Immature natural killer cell (primary cell): Measurements from ENCODE around the gene TREML2. TPM values are rescaled to one million over a fixed set of nuclear protein-coding genes. Genes with fewer than 3 reads are reported as not detected.
"Not testable (repeated sequence)": the region's sequence is repeated elsewhere in the genome, so short reads cannot be mapped to it uniquely, and the experiment has no call there.

Source experiments
- DNase-seq, 3 donors: peaks; one replicate each; pipeline ENCODE4 v3.0.0; 2022; ENCODE audit warnings: mixed read lengths in 1 of 3
- H3K27ac Mint-ChIP-seq, 6 donors: one replicate each; pipeline ENCODE4 v1.8.0; 2020; ENCODE audit warnings: mixed read lengths in 6 of 6, mild to moderate bottlenecking in 5 of 6, inconsistent platforms in 4 of 6, moderate library complexity in 3 of 6
- H3K27me3 Mint-ChIP-seq, 3 donors: one replicate each; pipeline ENCODE4 v1.8.0; 2020 to 2021; ENCODE audit warnings: low read depth in 3 of 3, mild to moderate bottlenecking in 3 of 3, mixed read lengths in 3 of 3, moderate library complexity in 3 of 3, inconsistent platforms in 1 of 3
- H3K36me3 Mint-ChIP-seq, 3 donors: one replicate each; pipeline ENCODE4 v1.8.0; 2020; ENCODE audit warnings: mixed read lengths in 3 of 3, inconsistent platforms in 2 of 3, mild to moderate bottlenecking in 2 of 3
- H3K4me1 Mint-ChIP-seq, 2 donors: one replicate each; pipeline ENCODE4 v1.8.0; 2020; ENCODE audit warnings: inconsistent platforms in 2 of 2, mild to moderate bottlenecking in 2 of 2, mixed read lengths in 2 of 2, moderate library complexity in 1 of 2
- H3K4me3 Mint-ChIP-seq, 5 donors: one replicate each; pipeline ENCODE4 v1.8.0; 2020; ENCODE audit warnings: mild to moderate bottlenecking in 5 of 5, mixed read lengths in 5 of 5, inconsistent platforms in 3 of 5, moderate library complexity in 3 of 5
- H3K9me3 Mint-ChIP-seq, 6 donors: one replicate each; pipeline ENCODE4 v1.8.0; 2020; ENCODE audit warnings: mild to moderate bottlenecking in 6 of 6, mixed read lengths in 6 of 6, inconsistent platforms in 4 of 6, moderate library complexity in 3 of 6
- polyA plus RNA-seq, 3 donors: library from polyadenylated mRNA; unstranded; fragments of 300-500 nt; fragmentation: Illumina TruSeq; gene quantifications; one replicate each; pipeline ENCODE4 v1.2.3, GENCODE V29; 2021

Gene TREML2
- polyA plus RNA-seq, 3 donors from 2014 or later: 0.89 to 1.2 TPM; not detected in 1

DNA sequence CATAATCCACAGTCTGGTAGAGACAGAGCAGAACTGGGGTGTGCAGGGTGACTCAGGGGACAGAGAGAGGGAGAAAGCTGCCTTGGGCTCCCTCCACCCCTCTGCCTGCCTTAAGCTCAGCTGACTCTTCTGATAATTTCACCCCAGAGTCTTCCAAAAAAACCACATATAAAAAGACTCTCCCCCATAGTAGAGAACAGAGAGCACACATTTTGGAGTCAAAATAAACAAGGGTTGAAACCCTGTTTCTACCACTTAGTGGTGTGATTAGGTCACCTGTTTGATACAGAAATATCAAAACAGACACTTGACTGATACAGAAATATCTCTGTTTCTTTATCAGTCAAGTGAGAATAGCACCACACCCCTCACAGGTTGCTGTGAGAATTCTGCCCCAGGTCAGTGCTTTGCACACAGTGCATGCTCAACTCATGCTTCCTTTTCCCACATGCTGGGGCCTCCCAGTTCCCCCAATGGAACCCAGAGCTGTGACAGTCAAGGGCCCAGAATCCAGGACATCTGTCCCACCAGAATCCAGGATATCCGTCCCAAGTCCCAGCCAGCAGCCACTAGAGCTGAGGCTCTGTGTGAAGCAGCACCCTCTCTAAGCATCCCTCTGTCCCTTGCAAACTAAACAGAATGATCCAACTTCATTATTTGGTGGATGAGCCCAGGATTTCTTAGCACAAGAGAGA lies 1.2 kb downstream of the TREML2 start:
- Mint-ChIP-seq H3K4me1 (peaks cover 48 to 73% of the 10 kb centered on the region in 2 donors), H3K27me3 (peaks cover 0 to 6% (median 5%) of the 10 kb centered on the region in 3 donors), H3K9me3 (no peaks in the 10 kb centered on the region), H3K36me3 (peaks cover 0 to 14% (median 3%) of the 10 kb centered on the region in 3 donors), H3K4me3 (peak overlapping the region; percentile 64 to 84 (median 73)), H3K27ac (peak overlapping the region; percentile 91 to 98 (median 98))
- peak; percentile 7 to 32 (median 32) for DNase-seq

DNA sequence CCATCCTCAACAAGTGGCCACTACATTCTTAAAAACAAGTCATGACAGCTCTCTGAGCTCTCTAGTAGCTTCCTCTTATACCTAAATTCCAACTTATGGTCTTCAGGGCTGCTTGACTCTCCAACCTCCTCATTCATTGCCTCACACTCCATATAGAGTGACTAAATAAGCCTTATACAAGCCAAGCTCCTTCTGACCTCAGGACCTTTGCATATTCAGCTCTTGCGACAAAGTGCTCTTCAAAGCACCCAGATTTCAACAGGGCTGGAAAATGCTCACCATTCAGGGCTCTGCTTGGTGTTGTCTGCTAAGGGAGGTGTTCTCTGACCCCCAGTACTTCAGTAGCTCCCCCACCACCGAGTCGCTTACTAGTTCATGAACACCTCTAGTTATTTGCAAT lies 3.7 kb downstream of the TREML2 start:
- no peak overlapping the region for H3K4me3 Mint-ChIP-seq
- H3K27ac Mint-ChIP-seq: peak overlapping the region in 5 of 6 donors; percentile 4 to 57 (median 30)
- H3K27me3 Mint-ChIP-seq: peaks cover 0 to 5% (median 2%) of the 10 kb centered on the region in 3 donors
- peaks cover 0 to 17% (median 4%) of the 10 kb centered on the region in 3 donors for H3K36me3 Mint-ChIP-seq
- no peaks in the 10 kb centered on the region for H3K9me3 Mint-ChIP-seq
- peaks cover 40 to 51% of the 10 kb centered on the region in 2 donors for H3K4me1 Mint-ChIP-seq
- no peak for DNase-seq

DNA sequence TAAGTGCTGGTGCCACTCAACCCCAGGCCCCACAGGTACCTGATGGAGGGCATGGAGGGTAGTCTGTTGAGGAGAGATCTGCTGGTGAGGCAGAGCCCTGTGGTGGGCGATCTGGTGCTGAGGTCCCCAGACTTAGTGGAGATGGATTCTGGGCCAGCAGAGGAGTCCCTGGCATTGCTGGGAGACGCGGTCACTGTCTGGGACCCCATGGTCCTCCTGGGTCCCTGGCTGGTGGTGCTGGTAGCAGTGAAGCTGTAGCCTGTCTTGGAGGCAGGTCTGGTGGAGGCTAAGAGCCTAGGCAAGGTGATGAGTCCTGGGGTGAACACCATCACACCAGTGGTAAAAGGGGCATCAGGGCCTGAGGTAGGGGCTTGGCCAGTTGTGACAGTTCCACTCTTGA lies 6.6 kb downstream of the TREML2 start:
- H3K9me3 Mint-ChIP-seq: peaks cover 0 to 4% (median 0%) of the 10 kb centered on the region in 6 donors
- H3K27me3 Mint-ChIP-seq: peaks cover 0 to 2% (median 0%) of the 10 kb centered on the region in 3 donors
- no peak overlapping the region for H3K4me3 Mint-ChIP-seq
- H3K36me3 Mint-ChIP-seq: peaks cover 0 to 17% (median 7%) of the 10 kb centered on the region in 3 donors
- no peak for DNase-seq
- peak overlapping the region in 2 of 6 donors; percentile 21 to 24 for H3K27ac Mint-ChIP-seq
- H3K4me1 Mint-ChIP-seq: peaks cover 11 to 34% of the 10 kb centered on the region in 2 donors

DNA sequence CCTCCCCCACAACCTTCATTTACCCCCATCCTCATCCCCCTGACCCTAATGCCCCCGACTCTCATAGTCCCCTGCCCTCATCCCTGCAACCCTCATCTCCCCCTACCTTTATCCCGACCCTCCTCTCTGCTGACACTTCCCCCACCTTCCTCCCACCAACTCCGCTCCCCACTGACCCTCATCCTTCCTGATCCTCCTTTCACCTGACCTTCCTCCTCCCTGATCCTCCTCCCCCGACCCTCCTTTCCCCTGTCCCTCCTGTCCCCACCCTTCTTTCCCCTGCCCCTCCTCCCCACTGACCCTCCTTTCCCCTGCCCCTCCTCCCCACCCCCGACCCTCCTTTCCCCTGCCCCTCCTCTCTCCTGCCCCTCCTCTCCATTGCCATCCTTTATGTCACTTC lies 7.1 kb downstream of the TREML2 start:
- Mint-ChIP-seq H3K4me3 (no peak overlapping the region), H3K9me3 (peaks cover 0 to 4% (median 0%) of the 10 kb centered on the region in 6 donors), H3K27ac (peak overlapping the region in 1 of 6 donors; percentile 1), H3K4me1 (peaks cover 7 to 34% of the 10 kb centered on the region in 2 donors), H3K36me3 (peaks cover 0 to 17% (median 7%) of the 10 kb centered on the region in 3 donors), H3K27me3 (peaks cover 0 to 2% (median 0%) of the 10 kb centered on the region in 3 donors)
- DNase-seq: no peak

DNA sequence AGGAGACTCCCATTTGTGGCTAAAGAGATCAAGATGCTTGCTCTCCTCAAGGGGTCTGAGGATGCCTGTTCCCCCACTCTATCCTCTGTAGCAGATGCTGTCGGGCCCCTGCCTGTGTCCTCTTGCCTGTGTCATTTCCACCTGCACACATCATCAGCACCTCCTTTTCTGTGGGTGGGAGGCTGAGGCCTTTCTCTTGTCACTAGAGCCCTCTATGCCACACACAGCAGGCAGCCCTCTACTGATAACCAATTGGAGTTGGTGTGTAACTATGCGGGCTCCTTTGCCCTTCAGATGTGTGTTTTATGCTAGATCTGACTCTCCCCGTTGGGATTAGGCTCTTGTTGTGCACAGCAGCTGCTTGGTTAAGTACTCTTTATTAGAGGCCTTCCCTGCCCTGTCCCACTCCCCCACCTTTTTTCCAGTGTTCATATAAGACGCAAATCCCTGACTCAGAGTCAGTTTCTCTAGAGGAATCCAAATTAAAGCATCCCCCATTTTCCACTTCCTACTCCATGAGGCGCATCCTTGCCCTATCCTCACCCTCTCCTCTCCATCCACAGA lies 7.7 kb downstream of the TREML2 start:
- Mint-ChIP-seq H3K9me3 (peaks cover 0 to 4% (median 0%) of the 10 kb centered on the region in 6 donors), H3K27me3 (no peaks in the 10 kb centered on the region), H3K4me1 (peaks cover 13 to 37% of the 10 kb centered on the region in 2 donors), H3K27ac (peak overlapping the region in 2 of 6 donors; percentile 1 to 5), H3K4me3 (no peak overlapping the region), H3K36me3 (peaks cover 0 to 17% (median 7%) of the 10 kb centered on the region in 3 donors)
- DNase-seq: no peak

DNA sequence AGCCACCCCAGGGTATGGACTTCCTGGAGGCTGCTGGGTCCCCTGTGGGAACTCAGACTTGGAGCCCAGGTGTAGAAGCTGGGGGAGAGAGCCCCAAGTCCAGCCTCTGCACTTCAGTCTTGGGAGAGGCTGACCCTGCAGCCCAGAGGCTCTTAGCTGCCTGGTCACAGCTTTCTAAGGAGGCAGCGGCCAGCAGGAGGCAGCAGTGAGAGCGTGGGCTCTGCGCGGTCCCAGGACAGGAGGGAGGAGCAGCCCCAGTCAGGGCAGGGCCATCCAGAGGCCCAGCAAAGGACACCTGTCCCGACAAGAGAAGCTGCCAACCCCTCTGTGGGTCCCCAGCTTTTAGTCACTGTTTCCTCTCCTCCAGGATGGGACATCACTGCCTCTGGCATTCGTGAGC lies 9.4 kb downstream of the TREML2 start:
- Mint-ChIP-seq H3K27ac (no peak overlapping the region), H3K4me1 (peaks cover 8 to 24% of the 10 kb centered on the region in 2 donors), H3K27me3 (peaks cover 0 to 2% (median 0%) of the 10 kb centered on the region in 3 donors), H3K36me3 (peaks cover 0 to 11% (median 7%) of the 10 kb centered on the region in 3 donors), H3K4me3 (no peak overlapping the region), H3K9me3 (peaks cover 0 to 4% (median 0%) of the 10 kb centered on the region in 6 donors)
- peak in 2 of 3 donors; percentile 14 to 34 for DNase-seq

DNA sequence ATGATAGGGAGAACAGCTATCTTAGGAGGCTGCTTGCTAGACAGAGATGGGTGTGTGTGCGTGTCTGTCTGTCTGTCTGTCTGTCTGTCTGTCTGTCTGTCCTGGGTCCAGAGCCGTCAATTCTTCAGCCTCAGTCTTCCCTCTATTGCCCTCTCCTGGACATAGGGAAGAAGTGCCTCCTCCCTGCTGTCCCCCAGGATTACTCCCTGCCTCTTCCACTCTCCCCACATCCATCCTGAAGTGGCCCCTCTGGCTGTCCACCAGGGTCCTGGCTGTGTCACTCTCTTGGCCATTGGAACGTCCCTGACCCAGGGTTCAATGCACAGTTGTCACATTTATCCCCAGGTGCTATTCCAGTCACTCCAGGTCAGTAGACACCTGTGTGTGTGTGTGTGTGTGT lies 10.2 kb downstream of the TREML2 start:
- no peak for DNase-seq
- peak overlapping the region in 1 of 6 donors; percentile 67 for H3K27ac Mint-ChIP-seq
- H3K4me1 Mint-ChIP-seq: peaks cover 8 to 24% of the 10 kb centered on the region in 2 donors
- peaks cover 0 to 11% (median 7%) of the 10 kb centered on the region in 3 donors for H3K36me3 Mint-ChIP-seq
- peaks cover 0 to 2% (median 0%) of the 10 kb centered on the region in 3 donors for H3K27me3 Mint-ChIP-seq
- H3K9me3 Mint-ChIP-seq: peaks cover 0 to 4% (median 0%) of the 10 kb centered on the region in 6 donors
- H3K4me3 Mint-ChIP-seq: no peak overlapping the region

DNA sequence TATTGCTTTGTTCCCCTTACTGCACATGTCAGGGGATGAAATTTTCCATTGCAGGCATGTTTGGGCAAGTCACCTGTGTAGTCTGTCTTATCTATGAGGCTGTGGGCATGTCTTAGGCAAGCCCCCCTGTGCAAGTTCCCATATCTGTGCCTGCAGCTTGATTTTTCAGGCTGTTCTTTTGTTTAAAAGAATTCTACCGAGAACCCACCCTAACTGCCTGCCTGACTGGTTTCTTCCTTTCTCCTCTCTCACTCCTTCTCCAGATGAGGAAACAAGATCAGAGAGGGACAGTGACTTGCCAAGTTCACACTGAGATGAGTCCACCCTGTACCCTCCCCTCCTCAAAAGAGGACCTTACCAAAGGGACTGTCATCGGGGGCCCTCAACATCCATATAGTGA lies 11.0 kb downstream of the TREML2 start:
- Mint-ChIP-seq H3K9me3 (peaks cover 0 to 4% (median 0%) of the 10 kb centered on the region in 6 donors), H3K36me3 (peaks cover 0 to 7% (median 6%) of the 10 kb centered on the region in 3 donors), H3K27me3 (peaks cover 0 to 2% (median 0%) of the 10 kb centered on the region in 3 donors), H3K4me1 (peaks cover 8 to 24% of the 10 kb centered on the region in 2 donors), H3K27ac (no peak overlapping the region), H3K4me3 (no peak overlapping the region)
- DNase-seq: no peak

DNA sequence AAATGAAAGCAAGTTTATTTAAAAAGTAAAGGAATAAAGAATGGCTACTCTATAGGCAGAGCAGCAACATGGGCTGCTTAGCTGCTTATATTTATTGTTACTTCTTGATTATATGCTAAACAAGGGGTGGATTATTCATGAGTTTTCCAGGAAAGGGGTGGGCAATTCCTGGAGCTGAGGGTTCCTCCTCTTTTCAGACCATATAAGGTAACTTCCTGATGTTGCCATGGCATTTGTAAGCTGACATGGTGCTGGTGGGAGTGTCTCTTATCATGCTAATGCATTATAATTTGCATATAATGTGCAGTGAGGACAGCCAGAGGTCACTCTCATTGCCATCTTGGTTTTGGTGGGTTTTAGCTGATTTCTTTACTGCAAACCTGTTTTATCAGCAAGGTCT lies 11.9 kb downstream of the TREML2 start:
- not testable (repeated sequence) for H3K27ac Mint-ChIP-seq, H3K27me3 Mint-ChIP-seq, H3K9me3 Mint-ChIP-seq, H3K4me3 Mint-ChIP-seq, H3K36me3 Mint-ChIP-seq, DNase-seq
- H3K4me1 Mint-ChIP-seq: peaks cover 8 to 24% of the 10 kb centered on the region in 2 donors

DNA sequence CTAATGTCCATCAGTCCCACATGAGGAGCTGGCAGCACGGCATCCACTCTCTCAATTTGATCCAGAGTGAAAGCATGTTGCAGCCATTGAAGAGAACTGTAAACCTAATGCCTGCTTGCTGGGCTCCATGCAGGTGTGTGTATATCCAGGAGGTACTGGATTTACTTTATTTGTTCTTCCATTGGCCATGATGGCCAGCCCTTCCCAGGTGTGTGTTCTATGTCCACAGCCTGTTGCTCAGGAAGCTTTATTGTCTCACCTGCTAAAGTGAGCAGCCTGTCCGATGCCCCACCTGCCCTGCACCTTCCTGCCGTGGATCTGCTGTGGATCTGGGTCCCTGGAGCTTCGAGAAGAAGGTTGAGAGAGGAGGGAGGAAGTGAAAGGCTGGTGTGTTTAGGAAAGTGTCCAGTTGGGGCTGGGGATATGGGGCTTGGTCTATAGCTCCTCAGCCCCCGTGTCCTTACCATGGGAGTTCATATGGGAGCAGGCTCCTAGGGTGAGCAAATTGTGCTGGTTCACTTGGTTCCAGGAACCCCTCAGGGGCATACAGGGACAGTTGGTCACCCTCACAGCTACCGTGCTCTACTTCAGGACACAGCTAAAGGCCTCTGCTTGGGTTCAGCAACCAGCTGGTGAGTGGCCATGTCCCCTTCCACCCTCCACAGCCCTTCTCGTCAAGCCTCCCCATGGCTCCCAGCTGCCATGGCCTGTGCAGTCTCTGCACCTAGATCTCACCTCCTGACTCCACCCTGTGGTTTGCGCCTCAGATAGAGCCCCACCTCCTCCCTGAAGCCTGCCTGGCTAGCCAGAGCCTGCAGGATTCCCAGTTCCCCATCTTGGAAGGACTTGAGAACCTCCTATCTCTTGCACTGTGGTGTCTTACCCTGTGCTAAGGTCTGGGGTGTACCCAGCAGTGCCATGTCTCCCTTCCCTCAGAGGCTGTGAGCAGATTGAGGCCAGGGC lies 12.7 kb downstream of the TREML2 start:
- Mint-ChIP-seq H3K27me3 (peaks cover 0 to 4% (median 2%) of the 10 kb centered on the region in 3 donors), H3K36me3 (peaks cover 0 to 4% (median 0%) of the 10 kb centered on the region in 3 donors), H3K9me3 (peaks cover 0 to 4% (median 0%) of the 10 kb centered on the region in 6 donors), H3K4me3 (peak overlapping the region in 1 of 5 donors; percentile 10), H3K4me1 (peaks cover 8 to 24% of the 10 kb centered on the region in 2 donors), H3K27ac (no peak overlapping the region)
- no peak for DNase-seq

DNA sequence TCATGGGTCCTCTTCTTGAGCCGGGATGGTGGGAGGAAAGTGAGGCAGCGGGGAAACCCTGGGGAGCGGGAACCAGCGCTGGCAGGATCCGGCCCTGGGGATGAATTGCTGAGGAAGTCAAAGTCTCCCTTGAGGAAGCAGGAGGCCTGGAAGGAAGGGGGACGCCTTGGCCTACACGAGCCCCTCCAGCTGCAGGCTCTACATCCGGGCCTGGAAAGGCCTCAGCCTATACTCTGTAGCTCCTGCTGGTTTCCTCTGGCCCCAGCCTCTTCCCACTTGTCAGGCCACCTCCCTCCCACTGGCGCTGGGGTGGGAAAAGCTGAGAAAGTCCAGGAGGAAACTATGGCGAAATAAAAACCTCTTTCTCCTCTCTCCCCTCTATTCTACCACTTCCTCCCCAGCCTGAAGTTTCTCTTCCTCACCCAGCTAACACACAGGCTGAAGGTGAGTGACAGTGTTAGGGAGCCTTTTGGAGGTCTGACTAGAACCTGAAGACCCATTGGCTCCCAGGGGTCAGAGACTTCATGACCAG lies 14.9 kb downstream of the TREML2 start:
- DNase-seq: no peak
- H3K27me3 Mint-ChIP-seq: peaks cover 0 to 4% (median 4%) of the 10 kb centered on the region in 3 donors
- H3K9me3 Mint-ChIP-seq: peaks cover 0 to 4% (median 0%) of the 10 kb centered on the region in 6 donors
- H3K27ac Mint-ChIP-seq: no peak overlapping the region
- peaks cover 16 to 28% of the 10 kb centered on the region in 2 donors for H3K4me1 Mint-ChIP-seq
- H3K4me3 Mint-ChIP-seq: no peak overlapping the region
- peaks cover 0 to 4% (median 0%) of the 10 kb centered on the region in 3 donors for H3K36me3 Mint-ChIP-seq

DNA sequence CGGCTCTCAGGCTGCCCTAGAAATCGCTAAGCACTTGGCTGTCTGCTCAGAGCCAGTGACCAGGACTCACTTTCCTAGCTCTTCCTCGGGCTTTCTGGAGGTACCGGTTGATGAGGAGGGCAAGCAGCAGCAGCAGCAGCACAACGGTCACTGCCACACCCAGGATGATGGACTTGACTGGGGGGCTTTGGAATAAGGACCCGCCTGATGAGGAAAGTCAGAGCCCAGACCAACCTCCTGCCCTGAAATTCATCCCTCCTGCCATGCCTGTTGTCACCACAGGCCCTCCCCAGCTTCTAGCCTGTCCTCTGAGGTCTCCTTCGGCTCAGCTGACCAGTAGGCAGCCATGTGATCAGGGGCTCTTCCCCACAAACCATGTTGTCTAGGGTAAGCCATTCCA lies 16.2 kb downstream of the TREML2 start:
- H3K4me1 Mint-ChIP-seq: peaks cover 16 to 25% of the 10 kb centered on the region in 2 donors
- H3K9me3 Mint-ChIP-seq: no peaks in the 10 kb centered on the region
- H3K4me3 Mint-ChIP-seq: no peak overlapping the region
- H3K27ac Mint-ChIP-seq: no peak overlapping the region
- no peak for DNase-seq
- H3K36me3 Mint-ChIP-seq: no peaks in the 10 kb centered on the region
- peaks cover 3 to 4% (median 4%) of the 10 kb centered on the region in 3 donors for H3K27me3 Mint-ChIP-seq
